ENCODE results near the gene KLHL40.

The KLHL40 gene

GRCh38 chr3:42685363-42685881 lies at the start of gene KLHL40:
Gene KLHL40, plus strand, starts transcription at chr3:42685537. Its CDS starts 82 bp downstream, at chr3:42685619.
- DNase-seq: no peak

DNA sequence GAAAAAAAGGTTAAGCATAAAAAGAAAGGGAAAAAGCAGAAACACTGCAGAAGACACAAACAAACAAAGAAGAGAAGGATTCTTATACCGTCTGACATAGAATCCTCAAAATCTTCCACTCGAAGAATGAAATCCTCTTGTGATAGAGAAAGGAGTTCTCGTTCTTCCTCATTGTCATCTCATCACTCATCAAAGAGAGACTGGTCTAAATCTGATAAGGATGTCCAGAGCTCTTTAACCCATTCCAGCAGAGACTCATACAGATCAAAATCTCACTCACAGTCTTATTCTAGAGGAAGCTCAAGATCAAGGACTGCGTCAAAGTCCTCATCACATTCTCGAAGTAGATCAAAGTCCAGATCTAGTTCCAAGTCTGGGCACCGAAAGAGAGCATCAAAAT lies 48.3 kb upstream of the KLHL40 start:
- DNase-seq: no peak

DNA sequence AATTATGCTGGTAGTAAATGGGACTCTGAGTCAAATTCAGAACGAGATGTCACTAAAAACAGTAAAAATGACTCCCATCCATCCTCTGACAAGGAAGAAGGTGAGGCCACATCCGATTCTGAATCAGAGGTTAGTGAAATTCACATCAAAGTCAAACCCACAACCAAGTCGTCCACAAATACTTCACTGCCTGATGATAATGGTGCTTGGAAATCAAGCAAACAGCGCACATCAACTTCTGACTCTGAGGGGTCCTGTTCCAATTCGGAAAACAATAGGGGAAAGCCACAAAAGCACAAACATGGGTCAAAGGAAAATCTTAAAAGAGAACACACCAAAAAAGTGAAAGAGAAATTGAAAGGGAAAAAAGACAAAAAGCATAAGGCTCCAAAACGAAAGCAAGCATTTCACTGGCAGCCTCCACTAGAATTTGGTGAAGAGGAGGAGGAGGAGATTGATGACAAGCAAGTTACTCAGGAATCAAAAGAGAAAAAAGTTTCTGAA lies 46.9 kb upstream of the KLHL40 start:
- peak; percentile 66 for DNase-seq

GRCh38 chr3:42639192-42639591 lies 46.1 kb upstream of the KLHL40 start:
- peak; percentile 18 for DNase-seq

- DNase-seq: no peak
These were observed 45.2 kb upstream of the KLHL40 start for GRCh38 chr3:42640129-42640528.

DNA sequence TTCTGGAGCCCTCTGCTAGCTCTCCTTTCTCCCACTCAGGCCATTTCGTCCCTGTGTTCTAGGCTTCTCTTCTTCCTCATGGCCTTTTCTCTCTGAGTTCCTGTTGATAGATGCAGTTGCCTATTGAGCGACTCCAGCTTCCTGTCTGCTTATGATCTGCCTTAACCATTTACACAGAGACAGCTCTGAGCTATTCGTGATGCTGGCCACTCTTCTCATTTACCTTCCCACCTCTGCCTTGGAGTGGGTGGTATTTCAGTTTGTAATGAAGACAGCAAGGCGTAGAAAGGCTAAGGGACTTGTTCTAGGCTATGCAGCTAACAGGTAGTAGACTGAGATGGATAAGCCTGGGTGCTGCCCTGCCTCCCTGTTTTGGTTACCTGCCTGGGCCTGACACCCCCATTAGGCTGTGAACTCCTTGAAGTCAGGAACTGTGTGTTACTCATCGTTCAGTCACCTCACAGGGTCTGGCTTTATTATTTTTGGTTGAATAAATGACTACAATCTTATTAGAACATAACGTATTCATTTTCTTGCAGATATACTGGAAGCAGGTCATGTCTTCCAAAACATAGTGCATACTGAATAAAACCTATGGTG lies 44.5 kb upstream of the KLHL40 start:
- no peak for DNase-seq

DNA sequence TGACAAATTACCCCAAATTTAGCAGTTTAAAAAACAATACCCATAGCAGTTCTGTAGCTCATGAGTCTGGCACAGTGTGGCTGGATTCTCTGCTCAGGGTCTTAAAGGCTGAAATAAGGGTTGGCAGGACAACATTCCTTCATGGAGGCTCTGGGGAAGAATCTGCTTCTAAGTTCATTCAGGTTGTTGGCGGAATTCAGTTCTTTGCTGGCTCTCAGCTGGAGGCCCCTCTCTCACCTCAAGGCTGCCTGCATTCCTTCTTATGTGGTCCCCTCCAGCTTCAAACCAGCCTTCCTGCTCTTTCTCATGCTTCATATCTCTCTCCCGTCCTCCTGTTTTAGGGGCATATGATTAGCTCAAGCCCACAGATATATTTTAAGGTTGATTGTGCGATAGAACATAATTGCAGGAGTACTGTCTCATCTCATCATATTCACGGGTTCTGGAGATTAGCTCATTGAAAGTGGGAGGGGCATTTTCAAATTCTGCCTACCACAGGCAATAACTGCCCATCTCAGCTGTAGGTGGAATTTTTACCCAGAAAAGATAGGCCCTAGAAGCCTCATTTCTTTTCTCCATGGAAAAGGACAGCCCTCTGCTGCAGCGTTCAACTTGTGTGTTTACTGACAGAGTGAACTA lies 37.4 kb upstream of the KLHL40 start:
- no peak for DNase-seq

DNA sequence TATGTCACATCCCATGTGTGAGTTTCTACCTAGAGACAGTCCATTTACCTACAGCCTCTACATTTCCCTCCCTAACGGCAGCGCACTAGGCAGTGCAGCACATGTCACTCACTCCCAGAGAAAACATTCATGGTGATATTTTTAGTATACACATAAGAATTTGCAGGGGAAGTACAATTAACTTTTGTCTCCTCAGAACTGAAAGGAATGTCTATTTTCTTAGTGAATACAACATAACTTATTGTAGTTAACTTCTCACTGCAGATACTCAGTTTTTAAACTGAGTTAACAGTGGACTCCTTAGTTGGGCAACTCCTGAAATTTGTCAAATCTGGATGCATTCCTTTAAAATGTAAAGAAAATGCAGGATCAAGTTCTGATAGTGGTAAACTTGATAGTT lies 36.3 kb upstream of the KLHL40 start:
- DNase-seq: no peak

DNA sequence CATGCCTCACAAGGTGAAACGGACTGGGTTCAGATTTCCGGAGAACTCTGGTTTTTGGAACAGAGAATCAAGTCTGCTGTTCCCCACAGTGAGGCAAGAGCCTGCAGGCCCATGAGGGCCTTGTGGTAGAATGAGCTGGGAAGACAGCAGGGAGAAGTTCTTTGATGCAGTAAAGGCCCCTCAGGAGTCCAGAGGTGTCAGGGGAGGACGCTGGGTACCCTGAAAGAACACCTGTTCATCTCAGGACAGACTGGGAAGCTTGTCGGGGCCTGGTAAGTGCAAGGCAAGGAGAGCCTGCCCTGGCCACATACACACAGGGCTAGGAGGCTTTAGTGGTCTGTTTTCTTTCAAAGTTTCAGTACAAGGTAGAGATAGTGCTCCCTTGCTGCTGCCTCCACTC lies 35.6 kb upstream of the KLHL40 start:
- no peak for DNase-seq

DNA sequence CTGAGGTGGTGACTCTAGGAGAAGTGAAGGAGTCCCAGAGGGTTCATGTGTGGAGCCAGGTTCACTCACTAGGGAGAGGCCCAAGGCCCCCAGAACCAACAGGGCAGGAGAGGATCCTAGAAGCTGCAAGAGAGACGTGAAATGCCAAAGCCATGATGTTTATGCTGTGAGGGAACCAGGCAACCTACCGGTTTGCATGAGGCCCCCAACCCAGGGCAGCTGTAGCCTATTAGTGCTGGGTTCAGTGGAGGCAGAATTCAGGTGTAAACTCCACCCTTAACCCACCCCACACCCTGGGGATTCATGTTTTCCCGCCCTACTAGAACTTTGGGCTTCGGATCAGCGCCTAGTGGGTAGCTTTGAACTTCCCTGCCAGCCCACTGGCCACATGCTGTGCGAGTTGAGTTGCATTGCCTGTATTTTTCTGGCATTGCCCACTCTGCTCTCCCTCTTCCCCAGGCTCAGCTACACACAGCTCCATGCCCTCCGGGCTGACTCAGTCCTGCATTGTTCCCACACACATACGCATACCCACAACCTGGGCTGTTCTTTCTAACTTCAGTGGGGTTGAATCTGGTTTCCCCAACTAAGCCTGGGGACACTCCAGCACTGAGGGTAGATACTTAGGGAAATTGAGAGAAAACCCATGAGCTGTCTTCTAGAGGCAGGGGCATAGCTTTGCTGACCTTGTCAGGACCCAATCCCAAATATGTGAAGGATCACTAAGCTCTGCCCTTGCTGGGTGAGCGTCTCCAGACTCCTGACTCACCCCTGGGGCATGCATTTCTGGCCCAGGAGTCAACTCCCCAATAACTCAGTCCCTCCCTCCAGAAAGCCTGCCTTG lies 33.9 kb upstream of the KLHL40 start:
- DNase-seq: no peak

GRCh38 chr3:42652251-42652610 lies 33.1 kb upstream of the KLHL40 start:
- no peak for DNase-seq

DNA sequence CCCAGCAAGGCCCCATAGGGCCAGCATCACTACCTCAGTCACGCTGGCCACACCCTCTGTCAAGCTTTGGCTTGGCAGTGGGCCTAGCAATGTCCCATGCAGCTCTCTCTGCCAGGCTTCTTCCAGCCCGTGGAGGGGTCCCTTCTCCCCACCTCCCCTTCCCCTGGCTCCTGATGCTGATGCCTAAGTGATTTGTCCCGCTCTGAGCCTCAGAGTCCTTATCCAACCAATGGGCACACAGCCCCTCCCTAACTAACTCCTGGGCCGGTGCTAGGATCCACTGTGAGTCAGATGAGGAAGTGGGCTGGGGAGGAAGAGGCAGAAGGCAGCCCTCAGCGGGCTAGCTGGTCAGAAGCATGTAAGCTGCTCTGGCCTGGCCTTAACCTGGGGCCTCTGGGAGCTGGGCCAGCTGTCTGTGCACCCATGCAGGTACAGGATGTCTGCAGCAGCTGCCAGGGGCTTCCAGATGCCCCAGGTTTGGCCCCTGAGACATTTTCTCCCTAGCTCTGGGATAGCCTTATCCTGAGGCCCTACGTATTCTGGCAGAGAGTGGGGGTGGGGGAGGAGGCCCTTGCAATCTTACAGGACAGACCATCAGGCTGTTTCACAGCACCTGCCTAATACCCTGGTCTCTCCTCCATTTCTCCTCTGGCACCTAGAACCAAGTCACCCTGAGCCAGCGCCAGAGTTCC lies 32.6 kb upstream of the KLHL40 start:
- DNase-seq: no peak

DNA sequence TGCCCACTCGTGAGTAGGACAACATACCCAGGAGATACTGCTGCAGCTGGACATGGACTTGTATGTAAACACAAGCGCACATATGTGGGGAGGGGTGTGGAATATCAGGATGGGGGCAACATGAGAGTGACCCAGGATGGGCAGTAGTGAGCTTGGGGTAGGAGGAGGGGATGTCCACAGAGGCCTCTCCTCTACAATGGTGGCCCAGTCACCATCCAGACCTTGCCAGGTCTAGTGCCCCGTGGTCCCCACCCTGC lies 32.1 kb upstream of the KLHL40 start:
- no peak for DNase-seq

DNA sequence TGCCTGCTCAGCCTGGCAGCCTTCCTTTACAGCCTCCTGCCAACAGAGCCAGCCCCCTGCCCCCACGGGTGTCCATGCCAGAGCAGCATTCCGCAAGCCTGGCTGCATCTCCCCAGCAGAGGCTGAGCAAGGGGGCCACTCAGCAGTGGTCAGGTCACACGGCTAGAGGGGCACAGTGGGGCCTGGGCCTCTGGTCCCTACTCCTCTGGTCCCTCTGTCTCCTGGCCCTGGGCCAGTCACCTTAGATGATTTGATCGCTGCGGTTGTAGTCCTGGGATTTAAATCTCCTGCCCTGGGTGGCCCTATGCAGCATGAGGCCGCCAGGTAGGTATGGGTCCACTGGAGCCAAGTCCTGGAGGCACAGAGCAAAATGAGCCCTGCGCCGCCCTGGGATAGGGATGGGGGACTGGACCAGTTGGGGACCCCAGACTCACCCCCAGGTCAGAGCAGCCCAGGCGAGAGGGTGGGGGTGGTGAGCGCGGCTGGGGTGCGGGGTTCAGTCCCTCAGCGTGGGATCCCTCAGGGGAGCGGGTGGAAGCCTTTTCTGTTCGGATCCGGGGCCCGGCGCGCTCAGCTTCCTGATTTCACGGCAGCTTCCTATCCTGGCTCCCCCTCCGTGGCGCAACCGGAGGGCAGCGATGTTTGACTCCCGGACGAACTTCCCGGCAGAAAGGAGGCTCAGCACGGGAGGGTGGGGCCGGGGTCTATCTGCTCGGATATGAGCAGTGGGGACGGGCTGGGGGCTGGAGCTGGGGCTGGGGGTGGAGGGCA lies 31.6 kb upstream of the KLHL40 start, which contains the start of gene ZBTB47:
TSS of gene ZBTB47 (plus strand) at position 138 of the 771 bp plus-strand sequence. CDS start 4,659 bp downstream, outside the sequence.
- DNase-seq: no peak

DNA sequence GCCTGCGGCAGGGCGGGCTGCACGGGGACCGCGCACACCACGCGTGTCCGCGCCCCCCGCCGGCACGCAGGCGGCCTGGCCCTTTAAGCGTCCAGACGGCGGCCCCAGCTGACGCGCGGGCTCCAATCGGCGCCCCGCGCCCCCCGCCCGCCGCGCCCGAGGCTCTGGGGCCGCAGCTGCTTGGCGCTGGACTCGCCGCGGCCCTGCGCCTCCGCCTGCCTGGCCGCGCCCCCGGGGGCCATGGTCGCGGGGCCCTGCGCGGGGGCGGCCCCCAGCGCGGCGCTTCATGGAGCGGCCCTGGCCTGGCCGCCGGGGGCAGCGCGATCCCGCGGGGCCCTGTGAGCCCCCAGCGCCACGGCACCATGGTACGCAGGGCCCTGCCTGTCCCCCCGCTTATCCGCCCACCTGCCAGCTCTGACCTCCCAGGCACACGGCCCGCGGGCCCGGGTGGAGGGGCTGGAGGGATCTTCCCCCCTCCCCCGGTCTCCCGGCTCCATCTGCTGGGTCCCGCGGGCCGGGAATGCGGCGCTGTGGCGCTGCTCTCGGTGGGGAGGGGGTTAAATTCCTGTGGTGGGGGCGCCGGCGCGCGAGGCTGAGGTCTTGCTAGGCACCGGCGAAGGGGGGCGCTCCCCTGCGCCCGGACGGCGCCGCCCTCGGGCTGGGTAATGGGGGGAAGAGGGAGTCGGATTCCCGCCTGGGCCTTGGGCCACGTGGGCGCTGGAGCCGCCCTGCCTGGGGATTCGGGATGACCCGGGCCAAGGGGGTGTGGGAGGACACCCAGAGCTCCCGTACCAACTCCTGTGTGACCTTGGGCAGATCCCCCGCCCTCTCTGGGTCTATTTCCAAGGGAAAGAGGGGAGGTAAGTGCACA lies 30.8 kb upstream of the KLHL40 start:
- no peak for DNase-seq

DNA sequence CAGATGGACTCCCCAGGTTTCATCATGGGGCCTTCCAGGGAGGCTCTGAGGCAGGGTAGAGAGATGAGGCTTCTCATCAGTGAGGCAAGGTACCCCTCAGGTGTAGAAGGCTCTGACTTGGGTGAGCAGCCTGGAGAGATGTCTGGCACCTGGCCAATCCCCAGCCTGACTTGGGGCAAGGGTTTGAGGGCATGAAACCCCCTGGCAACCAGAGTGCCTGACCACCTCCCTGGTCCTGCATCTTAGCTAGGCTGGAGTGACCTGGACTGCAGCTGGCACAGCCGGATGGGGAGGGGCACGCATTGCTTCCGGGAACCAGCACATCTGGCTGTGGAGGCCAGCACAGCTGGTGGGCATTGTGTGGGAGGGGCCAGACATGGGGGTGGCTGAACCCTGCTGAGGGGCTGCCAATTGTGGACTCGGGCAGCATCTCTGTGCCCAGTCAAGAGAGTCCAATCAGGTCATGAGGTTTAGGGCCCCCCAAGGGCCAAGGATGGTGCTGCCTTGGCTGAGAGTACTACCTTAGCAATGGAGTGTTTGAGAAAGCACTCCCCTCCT lies 29.9 kb upstream of the KLHL40 start:
- no peak for DNase-seq

DNA sequence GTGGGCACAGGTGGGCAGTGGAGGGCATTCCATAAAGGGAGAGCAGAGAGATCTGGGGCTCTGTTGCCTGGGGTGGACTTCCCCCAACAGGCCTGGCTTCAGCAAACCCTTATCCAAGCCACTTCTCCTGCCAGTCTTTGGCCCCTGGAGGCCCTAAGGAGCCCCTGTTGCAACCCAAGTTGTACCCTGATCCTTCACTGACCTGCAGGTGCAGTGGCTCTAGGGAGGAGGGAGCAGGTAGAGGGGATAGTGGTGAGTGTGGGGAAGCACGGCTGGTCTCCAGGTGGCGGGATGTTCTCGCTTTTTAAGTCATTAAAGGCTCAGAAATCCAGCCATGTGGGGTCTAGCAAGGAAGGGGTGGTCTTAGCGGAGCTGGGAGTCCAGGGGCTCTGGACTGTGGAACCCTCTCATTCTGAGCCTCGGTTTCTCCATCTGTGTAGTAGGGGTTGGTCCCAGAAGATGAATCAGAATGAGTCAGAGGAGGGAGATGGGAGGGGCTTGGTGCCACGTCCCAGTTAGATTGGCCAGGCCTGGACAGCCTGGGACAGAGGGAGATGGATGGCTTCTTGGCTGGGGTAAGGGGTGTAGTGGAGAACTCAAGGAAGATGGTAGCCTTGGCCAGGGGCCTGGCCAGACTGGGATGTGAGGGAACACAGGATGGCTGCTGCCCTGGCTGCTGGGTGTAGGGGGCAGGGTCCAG lies 29.2 kb upstream of the KLHL40 start:
- no peak for DNase-seq

GRCh38 chr3:42656680-42657610 lies 28.4 kb upstream of the KLHL40 start:
- no peak for DNase-seq

GRCh38 chr3:42657675-42658074 lies 27.7 kb upstream of the KLHL40 start:
- no peak for DNase-seq

Measured in CD4-positive, alpha-beta T cell treated with Interleukin-12 subunit alpha and Interleukin-12 subunit beta, for 1 hour (primary cell).